NOMO-1 treated with dmso at 0.1 percent for 144 hours (cell line): ENCODE results near the gene ZDHHC22.

Source experiments
- DNase-seq: peaks from one replicate; lab custom pipeline; 2025; ENCODE audit not compliant: unreplicated experiment; lab: John Stamatoyannopoulos, UW

ZDHHC22 gene

DNA sequence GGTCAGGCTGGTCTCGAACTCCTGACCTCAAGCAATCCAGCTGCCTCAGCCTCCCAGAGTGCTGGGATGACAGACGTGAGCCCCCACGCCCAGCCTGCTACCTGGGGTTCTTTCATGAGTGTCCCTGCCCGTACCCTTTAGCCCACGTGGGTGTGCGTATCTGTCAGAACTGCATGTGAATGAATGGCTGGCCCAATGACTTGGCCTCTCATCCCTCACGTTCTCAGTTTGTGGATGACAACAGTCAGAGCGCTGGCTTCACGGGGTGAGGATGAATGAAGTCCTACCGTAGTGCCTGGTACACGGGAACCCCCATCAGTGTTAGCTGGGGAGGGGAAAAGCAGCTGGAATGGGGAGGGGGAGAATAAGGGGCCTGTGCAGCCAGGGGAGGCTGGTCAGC lies 16.1 kb upstream of the ZDHHC22 start:
- no peak for DNase-seq

GRCh38 chr14:77155083-77155482 lies 13.5 kb upstream of the ZDHHC22 start:
- DNase-seq = no peak

GRCh38 chr14:77154421-77154820 lies 12.8 kb upstream of the ZDHHC22 start:
- no peak for DNase-seq

- DNase-seq = no peak
Measured at GRCh38 chr14:77153802-77154201, 12.2 kb upstream of the ZDHHC22 start.

DNA sequence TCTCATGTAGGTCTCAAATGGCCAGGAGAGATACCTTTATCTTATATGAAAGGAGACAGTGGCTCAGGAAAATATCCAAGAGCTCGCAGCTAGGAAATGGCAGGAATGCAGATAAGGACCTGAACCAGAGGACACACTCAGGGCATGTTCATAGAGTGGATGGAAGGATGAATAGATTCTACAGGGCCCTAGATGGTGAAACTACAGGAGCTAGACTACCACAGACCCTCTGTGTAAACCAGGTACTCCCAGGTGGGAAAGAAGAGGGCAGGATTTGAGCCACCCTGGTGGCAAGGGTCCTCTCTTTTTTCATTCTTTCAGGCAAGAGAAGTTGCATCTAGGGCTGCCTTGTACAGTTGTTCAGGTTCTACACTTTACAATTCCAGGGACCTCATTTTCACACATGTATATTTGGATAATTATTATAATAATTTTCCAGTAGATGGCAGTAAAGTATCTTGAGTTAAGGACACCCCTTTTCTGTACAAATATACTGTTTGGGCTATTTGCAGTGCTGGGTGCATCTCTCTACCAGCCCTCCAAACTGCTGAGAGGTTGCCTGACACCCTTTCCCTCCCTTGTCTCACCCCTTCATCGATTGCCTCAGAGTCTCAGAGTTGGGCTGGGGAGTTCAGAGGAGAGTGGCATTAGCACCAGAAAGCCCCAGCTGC lies 10.5 kb upstream of the ZDHHC22 start:
- peak; percentile 11 for DNase-seq

GRCh38 chr14:77151245-77151644 lies 9.7 kb upstream of the ZDHHC22 start:
- DNase-seq = no peak

- DNase-seq = no peak
Measured at GRCh38 chr14:77148510-77149231, 7.1 kb upstream of the ZDHHC22 start.

GRCh38 chr14:77145975-77146740 lies 4.6 kb upstream of the ZDHHC22 start:
- DNase-seq = no peak

DNA sequence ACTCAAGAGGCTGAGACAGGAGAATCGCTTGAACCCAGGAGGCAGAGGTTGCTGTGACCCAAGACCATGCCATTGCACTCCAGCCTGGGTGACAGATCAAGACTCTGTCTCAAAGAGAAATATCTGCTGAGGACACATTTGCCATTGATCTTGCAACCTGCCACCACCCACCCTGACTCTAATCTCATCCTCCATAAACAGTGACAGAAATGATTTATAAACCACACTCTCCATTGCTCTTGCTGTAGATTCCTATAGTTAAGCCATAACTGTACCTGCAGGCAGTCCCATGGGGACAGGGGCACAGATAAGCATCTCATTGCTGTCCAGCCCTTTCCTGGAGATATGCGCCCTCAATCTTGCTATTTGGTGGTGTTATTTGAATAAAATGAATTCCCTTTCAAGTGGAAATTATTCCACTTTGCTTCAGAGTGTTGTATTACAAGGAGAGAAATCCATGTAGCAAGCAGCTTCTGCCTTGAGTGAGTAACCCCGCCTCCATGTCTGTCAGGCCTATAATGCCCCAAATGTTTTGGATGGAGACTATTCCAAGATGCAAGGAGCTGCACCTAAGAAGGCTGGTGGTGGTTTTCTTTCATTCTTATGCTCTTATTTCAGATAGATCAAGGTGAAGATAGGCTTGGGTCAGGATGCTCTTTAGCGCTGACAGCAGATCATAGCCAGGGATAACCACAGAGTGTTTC lies 3.0 kb upstream of the ZDHHC22 start:
- DNase-seq = no peak

- no peak for DNase-seq
Measured at GRCh38 chr14:77143071-77143470, 1.5 kb upstream of the ZDHHC22 start.

DNA sequence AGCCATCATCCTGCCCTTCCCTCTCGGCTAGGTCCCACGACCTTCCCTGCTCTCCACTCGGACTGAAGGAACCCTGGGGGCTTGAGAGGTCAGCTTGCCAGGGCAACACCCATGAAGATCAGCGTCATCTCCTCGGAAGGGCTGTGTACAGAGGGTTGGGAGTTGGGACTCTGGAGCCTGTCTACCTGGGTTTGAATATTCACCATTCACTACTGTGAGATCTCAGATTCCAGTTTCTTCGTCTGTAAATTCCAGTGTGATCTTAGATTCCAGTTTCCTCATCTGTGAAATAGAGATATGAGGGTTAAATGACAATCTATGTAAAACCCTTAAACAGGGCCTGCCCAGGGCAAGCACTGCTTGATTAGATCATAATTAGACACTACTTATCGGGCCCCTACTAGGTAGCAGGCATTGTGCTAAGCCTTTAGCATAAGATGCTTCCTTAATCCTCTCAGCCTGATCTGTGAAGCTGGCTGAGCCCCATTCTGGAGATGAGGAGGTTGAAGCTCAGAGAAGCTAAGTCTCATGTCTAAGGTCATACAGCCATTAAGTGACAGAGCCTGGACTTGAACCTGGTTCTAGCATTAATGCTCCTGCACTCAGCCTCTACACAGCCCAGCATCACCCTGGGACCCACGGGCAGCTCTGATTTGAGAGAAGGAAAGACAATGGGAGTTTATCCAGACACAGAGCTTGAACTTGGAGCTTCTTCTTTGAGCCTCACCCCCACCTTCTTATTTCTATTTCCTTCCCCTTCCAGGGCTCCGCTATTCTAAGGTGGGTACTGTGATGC lies 612 bp upstream of the ZDHHC22 start:
- DNase-seq = no peak

DNA sequence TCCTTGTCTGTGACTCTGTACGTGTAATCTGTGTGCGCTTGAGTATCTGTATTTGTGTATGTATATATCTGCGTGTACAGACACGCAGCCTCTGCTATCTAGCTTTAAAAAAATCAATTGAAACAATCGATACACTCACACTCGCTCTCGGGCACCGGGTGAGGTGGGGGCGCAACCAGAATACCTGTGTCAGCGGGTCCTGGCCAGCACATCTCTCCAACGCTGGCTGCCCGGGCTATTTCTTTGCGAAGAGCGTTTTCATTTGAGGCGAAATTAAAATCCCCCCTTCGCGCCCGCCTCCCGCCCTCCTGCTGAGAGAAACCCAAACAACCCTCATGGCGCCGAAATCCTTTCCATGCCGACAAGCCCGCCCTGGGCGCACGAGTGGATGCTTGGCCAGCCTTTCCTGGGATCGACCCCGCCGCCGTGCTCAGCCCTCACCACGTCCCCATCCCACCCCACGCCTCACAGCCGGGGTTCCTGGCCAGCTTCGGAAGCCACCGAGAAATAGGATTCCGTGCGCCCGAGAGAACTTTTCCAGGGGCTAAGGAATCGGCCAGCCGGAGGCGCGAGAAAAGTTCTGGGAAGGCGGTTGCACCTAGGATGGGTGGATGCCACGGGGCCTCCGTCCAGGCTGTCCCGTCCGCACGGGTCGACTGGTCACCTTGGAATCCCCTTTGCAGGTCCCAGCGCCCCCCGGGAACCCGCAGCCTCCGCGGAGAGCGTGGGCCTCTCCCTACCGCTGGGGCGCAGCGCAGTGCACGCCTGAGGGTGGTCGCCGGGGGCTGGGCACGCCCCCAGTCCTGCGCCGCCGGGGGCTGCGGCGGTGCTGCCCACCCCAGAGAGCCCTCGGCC lies 1.0 kb downstream of the ZDHHC22 start:
- DNase-seq = no peak

DNA sequence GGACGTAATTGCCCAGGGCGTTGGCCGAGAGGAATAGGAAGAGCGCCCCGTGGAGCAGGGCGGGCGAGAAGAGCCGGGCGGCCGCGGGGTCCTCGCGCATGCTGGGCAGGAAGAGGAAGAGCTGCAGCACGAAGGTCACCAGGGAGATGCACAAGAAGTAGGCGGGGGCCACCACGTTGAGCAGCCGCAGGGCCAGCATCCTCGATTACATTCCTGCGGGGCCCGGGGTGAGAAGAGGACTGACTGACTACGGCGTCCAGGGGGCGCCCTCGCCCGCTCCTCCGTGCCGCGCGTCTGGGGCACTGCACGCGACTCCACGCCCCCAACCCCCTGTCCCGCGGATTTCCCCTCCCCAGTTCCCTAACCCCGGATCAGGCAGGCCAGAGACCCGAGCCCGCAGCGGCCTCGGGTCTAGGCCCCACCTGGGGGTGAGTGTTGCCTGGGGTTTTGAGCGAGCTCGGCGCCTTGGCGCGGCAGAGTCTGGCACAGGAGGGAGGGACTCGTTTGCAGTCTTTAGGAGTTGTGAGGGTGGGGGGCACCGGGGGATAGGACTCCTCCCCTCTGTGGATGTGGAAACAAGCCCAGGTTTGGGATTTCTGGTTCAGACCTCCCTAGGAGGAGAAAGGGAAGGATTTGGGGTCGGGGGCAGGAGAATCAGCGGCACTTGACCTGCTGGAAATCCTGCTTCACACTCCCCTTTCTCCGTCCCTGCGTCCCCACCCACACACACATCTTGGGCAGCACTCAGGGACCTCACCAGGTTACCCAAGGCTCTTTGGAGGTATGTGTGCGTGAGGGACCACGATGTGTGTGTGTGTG lies 1.8 kb downstream of the ZDHHC22 start:
- peak; percentile 19 for DNase-seq

DNA sequence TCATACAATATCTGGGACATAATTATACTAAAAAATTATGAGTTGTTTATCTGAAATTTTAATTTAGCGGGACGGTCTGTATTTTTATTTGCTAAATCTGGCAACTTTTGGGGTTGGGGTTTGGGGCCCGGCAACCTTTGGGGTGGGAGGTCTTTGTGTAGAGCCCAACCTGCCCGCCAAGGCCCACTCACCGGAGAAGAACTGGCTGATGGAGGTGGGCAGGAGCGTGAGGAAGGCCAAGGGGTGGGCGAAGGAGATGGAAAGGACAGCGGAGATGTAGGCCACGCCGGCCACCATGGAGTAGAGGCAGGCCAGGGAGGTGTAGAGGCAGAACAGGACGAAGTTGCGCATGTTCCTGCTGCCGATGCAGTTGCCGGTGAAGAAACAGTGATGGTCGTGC lies 2.6 kb downstream of the ZDHHC22 start:
- DNase-seq = no peak

DNA sequence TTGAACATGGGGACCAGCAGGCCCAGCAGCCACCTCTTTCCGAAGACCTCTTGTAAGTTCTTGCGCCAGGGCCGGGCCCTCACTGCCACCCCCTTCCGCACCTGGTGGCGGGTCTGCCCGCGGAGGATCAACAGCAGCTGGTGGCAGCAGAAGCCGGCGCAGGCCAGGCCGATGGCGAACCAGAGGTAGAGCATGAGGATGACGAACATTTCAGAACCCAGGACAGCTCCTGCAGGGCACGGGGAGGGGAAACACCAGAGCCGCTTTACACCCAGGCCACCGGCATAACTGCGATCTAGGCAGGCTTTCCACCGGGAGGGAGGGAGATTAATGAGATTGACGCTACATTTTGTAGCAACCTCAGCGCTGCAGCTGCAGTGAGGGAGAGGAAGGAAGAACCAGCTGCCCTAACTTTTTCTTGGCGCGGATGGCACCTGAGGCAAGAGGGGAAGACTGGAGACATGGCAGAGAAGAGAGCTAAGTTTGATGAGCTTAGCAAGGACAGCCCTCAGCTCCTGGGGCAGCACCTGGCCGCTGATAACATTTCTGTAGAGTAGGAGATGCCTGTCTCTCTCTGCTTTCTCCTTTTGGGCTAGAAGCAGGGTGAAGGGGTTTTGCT lies 7.8 kb downstream of the ZDHHC22 start:
- peak; percentile 12 for DNase-seq

DNA sequence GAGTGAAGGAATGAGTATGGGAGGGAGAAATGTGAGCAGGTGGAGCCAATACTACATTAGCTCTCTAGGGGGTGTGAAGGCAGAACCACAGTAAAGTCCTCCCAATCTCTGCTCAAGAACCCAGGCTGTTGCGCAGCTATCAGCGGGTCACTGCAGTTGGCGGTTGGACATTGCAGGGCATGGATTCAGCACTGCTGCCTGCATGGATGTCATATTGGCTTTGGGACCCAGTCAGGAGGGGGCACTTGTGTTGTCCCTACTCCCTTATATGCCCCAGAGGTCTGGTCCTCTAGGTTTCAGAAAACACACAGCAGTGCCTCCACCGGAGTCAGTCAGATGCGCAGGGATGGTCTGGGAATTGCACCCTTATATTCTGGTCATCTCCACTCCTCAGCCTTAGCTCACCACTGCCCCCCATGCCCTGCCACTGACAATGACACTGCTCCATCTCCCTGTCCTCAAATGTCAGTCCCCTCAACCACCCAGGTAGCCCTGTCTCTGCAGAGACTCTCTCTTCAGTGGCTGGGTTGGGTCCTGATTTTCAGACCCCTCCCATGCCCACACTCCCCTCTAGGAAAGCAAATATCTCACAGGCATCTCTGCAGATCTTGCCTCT lies 9.6 kb downstream of the ZDHHC22 start:
- DNase-seq = no peak

GRCh38 chr14:77131206-77131605 lies 10.4 kb downstream of the ZDHHC22 start:
- no peak for DNase-seq

- DNase-seq = no peak
Measured at GRCh38 chr14:77130386-77130785, 11.2 kb downstream of the ZDHHC22 start.
